Measurements from ENCODE around the gene NTRK1. TPM values are rescaled to one million over a fixed set of nuclear protein-coding genes. Genes with fewer than 3 reads are reported as not detected.
A peak's percentile ranks its signal among the peaks of the same experiment; 100 is the strongest.
"Not testable (repeated sequence)": the region's sequence is repeated elsewhere in the genome, so short reads cannot be mapped to it uniquely, and the experiment has no call there.

The NTRK1 gene
- total RNA-seq, 2 donors from 2014 or later, result 16.8 to 21.4 TPM

DNA sequence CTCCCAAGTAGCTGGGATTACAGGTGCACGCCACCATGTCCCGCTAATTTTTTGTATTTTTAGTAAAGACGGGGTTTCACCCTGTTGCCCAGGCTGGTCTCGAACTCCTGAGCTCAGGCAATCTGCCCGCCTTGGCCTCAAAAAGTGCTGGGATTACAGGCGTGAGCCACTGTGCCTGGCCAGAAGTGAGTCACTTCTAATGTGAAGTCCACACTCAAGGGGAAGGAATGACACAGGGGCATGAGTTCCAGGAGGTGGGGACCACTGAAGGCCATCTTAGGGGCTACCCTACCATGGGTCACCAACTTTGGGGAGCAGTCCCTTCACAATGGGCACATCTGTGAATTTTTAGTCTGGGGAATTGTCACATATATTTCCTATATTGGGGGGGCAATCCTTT, 66.0 kb downstream of the NTRK1 start:
- not testable (repeated sequence) for H3K36me3 Mint-ChIP-seq (ENCODE audit: insufficient read depth in 2 of 2); DNase-seq; H3K9me3 Mint-ChIP-seq; H3K27ac Mint-ChIP-seq; ATAC-seq (replicated peaks in 1 of 2); H3K4me3 Mint-ChIP-seq
- peaks cover 39% of the 10 kb centered on the region for H3K4me1 Mint-ChIP-seq (ENCODE audit: low read depth)
- peaks cover 96% of the 10 kb centered on the region for H3K27me3 Mint-ChIP-seq (ENCODE audit: low read depth)

DNA sequence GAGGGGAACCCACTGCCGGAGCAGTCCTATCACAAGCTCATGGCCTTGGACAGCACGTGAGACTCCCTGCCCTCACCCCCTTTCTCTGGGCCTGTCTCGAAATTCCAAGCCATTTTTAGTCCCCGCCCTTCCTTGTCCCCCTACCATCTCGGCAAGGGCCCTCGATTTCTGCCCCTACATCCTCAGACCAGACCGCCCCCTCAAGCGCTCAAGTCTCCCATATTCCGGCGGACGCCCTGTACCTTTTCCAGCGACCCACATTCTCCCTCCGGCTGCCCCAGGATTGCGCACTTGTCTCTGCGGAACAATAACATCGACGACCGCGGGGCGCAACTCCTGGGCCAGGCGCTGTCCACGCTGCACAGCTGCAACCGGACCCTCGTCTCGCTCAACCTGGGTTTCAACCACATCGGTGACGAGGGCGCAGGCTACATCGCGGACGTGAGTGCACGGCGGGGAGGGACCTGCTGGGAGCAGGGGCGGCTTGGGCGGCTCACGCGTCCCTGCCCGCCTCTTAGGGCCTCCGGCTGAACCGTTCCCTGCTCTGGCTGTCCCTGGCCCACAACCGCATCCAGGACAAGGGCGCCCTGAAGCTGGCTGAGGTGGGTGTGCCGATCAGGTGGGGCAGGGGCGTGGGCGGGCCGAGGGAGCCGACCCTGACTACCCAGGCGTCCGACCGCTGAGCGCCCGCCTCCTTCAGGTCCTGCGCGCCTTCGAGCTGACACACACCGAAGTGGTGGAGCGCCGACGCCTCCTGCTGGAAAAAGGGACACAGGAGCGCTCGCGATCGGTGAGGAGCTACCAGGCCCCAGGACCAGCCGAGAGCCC, 66.8 kb downstream of the NTRK1 start:
- Mint-ChIP-seq H3K9me3 (no peaks in the 10 kb centered on the region), H3K36me3 (ENCODE audit: insufficient read depth in 2 of 2) (peaks cover 0 to 1% of the 10 kb centered on the region in 2 donors), H3K27ac (no peak overlapping the region), H3K4me3 (peak overlapping the region; percentile 65 to 71), H3K27me3 (ENCODE audit: low read depth) (peaks cover 90% of the 10 kb centered on the region), H3K4me1 (ENCODE audit: low read depth) (peaks cover 40% of the 10 kb centered on the region)
- peak; percentile 76 to 83 for DNase-seq
- peak; percentile 71 to 72 for ATAC-seq (replicated peaks in 1 of 2)

- ATAC-seq (replicated peaks in 1 of 2), result peak; percentile 1 to 2
- Mint-ChIP-seq H3K27ac (no peak overlapping the region), H3K4me3 (peak overlapping the region; percentile 65 to 71), H3K36me3 (ENCODE audit: insufficient read depth in 2 of 2) (peaks cover 0 to 1% of the 10 kb centered on the region in 2 donors), H3K9me3 (no peaks in the 10 kb centered on the region), H3K4me1 (ENCODE audit: low read depth) (peaks cover 38% of the 10 kb centered on the region), H3K27me3 (ENCODE audit: low read depth) (peaks cover 90% of the 10 kb centered on the region)
- DNase-seq, result no peak
These were observed 67.5 kb downstream of the NTRK1 start for GRCh38 chr1:156928043-156928602.

- ATAC-seq (replicated peaks in 1 of 2) (no peak), DNase-seq (no peak)
- Mint-ChIP-seq H3K27me3 (ENCODE audit: low read depth) (peaks cover 75% of the 10 kb centered on the region), H3K4me1 (ENCODE audit: low read depth) (peaks cover 33% of the 10 kb centered on the region), H3K27ac (no peak overlapping the region), H3K4me3 (no peak overlapping the region), H3K36me3 (ENCODE audit: insufficient read depth in 2 of 2) (peaks cover 0 to 1% of the 10 kb centered on the region in 2 donors), H3K9me3 (no peaks in the 10 kb centered on the region)
These were observed 69.1 kb downstream of the NTRK1 start for GRCh38 chr1:156929596-156930238.

- H3K4me3 Mint-ChIP-seq, result no peak overlapping the region
- no peak for DNase-seq
- H3K36me3 Mint-ChIP-seq (ENCODE audit: insufficient read depth in 2 of 2), result no peaks in the 10 kb centered on the region
- no peaks in the 10 kb centered on the region for H3K9me3 Mint-ChIP-seq
- no peak for ATAC-seq (replicated peaks in 1 of 2)
- no peak overlapping the region for H3K27ac Mint-ChIP-seq
- H3K27me3 Mint-ChIP-seq (ENCODE audit: low read depth), result peaks cover 68% of the 10 kb centered on the region
- peaks cover 29% of the 10 kb centered on the region for H3K4me1 Mint-ChIP-seq (ENCODE audit: low read depth)
These were observed 69.8 kb downstream of the NTRK1 start for GRCh38 chr1:156930483-156930882.

Other genes with a start within 250 kb of the NTRK1 start
- gene HAPLN2, start 241.4 kb upstream of the NTRK1 start, total RNA-seq, result under 1 TPM; 0.22 to 1.00 TPM
- under 1 TPM in 1 of 2 donors, not detected in 1; 0.10 TPM for gene BCAN, start 218.7 kb upstream of the NTRK1 start, total RNA-seq
- gene NES, start 183.5 kb upstream of the NTRK1 start, total RNA-seq, result under 1 TPM in 1 of 2 donors, not detected in 1; 0.05 TPM
- gene CRABP2, start 155.3 kb upstream of the NTRK1 start, total RNA-seq, result 1 to 10 TPM; 2.5 TPM
- 100 to 1,000 TPM in 1 of 2 donors, 10 to 100 TPM in 1; 90.5 to 100 TPM for gene METTL25B, start 132.4 kb upstream of the NTRK1 start, total RNA-seq
- gene ISG20L2, start 132.1 kb upstream of the NTRK1 start, total RNA-seq, result 10 to 100 TPM; 36.3 to 37.1 TPM
- 10 to 100 TPM; 45.9 to 67.8 TPM for gene MRPL24, start 119.8 kb upstream of the NTRK1 start, total RNA-seq
- 100 to 1,000 TPM; 185 to 217 TPM for gene HDGF, start 109.2 kb upstream of the NTRK1 start, total RNA-seq
- 10 to 100 TPM; 67.7 to 84.4 TPM for gene PRCC, start 93.3 kb upstream of the NTRK1 start, total RNA-seq
- gene SH2D2A, start 44.0 kb upstream of the NTRK1 start, total RNA-seq, result 100 to 1,000 TPM; 221 to 246 TPM
- gene INSRR, start 1.7 kb upstream of the NTRK1 start, total RNA-seq, result under 1 TPM; 0.17 to 0.30 TPM
- under 1 TPM in 1 of 2 donors, not detected in 1; 0.07 TPM for gene PEAR1, start 32.9 kb downstream of the NTRK1 start, total RNA-seq
- not detected for gene LRRC71, start 59.8 kb downstream of the NTRK1 start, total RNA-seq
- 1 to 10 TPM; 4.0 to 5.2 TPM for gene ARHGEF11, start 184.9 kb downstream of the NTRK1 start, total RNA-seq
- not detected for gene ETV3L, start 238.9 kb downstream of the NTRK1 start, total RNA-seq